HTR-8/SVneo (cell line): ENCODE data around the gene HOTAIR.

Experiments
- DNase-seq: peaks from one replicate; pipeline ENCODE4 v3.0.0; 2011; ENCODE audit warnings: low spot score, mixed read lengths; ENCODE audit not compliant: insufficient read length
- FAIRE-seq: peaks from 2 replicates; lab custom pipeline; 2011; peaks lifted over from hg19 to GRCh38; lab: Jason Lieb, UNC

HOTAIR gene

DNA sequence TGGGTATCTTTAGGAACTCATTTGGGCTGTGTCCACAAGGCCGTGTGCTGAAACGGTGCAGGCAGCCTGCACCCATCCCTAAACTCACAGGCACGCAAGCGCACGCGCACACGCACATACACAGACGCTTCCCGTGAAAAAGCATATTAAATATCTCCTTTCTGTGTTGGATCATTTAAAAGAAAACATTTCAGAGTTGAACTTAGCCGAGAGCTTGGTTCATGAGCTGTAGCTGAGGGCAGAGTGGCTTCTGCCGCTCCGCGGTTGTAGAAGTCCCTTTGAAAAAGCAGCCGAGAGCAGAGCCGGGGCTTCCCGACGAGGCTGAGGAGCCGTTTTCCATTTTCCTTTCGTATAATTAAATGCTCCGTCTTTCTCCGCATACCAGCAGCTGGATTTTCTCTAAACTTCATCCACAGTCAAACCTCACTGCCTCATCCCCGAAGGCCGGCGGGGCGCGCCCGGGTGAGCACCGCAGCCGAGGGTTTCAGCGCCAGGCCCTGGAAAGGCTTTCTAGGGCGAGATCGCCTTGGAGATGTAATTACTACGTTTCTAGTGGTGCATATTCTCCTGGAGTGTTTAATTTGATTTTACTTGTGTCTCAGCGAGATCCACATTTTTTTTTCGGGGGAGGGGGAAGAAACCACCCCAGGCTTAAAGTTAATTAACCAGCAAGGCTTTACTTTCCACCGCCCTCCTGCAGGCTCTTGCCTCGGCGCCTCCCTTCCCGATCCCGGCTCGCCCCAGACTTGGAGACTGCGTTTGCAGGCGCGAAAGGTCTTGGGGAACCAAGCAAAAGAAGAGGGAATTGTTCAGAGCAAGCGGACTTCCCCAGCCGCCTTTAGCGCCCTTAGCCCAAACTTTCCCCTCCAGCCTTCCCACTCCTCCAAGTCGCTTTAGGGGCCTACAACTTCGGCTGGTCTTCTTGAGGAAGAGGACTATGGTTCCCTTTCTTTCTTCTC, 39.1 kb downstream of the HOTAIR start:
- FAIRE-seq (no peak), DNase-seq (no peak)

DNA sequence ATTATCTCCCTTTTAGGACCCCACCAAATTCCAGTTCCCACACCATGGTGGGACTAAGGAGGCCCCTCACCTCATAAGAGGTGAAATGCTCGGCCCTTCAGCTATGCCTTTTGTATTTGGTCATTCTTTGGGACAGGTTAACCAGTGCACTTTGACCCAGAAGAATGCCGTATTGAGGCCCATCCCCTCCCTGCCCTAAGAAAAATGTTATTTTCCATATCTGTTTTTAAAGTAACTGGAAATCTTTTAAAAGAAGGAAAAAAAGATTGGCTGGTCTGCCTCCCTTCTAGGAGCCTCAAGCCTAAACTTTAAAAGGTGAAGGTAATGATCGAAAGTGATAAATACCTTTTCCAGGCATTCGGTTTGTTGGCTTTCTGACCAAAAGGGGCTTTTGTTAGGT, 41.8 kb downstream of the HOTAIR start:
- no peak for FAIRE-seq

DNA sequence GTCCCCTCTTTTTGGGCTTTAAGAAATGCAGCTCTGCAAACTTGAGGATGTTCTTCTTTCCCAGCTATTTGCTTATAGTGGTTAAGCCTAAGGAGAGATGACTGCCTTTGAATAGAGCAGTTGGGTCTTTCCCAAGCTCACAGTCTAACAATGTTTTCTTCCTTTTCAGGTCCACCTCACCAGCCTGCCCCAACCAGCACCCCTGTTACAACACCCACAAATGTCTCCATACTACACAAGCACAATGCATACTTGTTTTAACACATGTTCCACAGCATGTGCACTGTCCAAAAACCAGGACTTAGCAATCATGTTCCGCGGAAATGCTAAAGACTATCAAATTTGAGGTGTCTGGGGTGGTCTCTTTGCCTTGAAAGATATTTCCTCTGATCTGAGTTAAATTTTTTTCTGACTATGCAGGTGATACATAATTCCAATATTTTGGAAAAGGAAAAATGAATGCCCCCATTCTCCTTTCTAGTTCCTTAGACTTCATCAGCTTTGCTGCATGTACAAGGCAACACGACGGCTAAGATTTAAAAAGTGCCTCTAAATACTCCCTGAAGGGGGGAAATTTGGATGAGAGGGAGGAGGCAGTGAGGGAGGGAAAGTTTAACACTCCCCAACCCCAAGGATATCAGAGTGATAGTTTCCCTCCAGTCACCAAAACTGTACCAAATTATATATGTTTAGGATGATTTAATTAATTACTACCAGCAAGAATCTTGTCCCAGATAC, 42.7 kb downstream of the HOTAIR start:
- FAIRE-seq (no peak), DNase-seq (no peak)

More for the DNA sequence above, 41.8 kb downstream of the HOTAIR start:
- no peak for DNase-seq

DNA sequence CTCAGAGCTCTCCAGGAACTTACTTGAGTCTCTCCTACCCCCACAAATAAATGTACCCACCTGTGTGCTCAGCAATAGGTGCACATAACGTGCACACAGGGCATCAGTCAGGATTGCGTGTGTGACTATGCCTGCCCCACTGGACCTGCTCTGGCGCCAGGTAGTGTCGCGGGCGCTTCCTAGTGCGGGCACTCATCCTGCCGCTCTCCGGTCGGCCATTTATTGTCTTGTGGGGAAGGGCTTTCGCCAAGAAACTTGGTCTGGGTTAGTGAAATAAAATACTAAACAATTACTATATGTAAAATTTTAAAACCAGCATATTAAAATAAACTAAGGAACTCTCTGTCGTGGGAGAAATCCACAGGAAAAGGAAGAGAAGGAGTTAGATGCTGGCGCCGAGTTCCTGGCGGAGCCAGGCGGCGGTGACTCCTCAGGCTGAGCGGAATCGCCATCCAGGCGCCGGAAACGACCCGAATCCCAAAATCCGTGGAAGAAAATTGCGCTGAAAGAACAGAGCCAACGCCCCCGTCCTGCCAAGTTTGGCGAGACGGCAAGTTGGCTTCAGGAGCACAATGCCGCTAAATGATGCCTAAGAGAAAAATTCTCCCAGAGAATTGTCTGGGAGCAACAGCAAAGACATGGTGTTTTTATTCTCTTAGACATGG, 44.0 kb downstream of the HOTAIR start:
- FAIRE-seq (no peak), DNase-seq (no peak)

DNA sequence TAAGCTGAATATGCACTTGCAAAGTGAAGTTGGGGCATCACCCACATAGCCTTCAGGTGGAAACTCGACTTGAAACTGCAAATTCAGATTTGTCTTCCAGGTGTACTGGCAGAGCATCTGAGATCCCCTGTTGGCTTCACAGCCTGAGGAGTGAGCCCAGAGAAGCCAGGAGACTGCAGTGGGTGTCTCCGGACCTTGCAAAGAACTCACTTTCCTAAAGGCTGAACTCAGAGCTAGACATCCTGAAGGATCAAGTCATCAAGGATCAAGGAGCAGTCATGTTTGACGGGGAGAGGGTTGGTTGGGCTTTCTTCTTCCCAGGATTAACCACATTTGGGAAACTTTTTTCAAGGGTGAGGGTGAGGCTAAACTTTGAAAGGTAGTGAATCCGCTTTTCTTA, 45.2 kb downstream of the HOTAIR start:
- DNase-seq (no peak), FAIRE-seq (no peak)

DNA sequence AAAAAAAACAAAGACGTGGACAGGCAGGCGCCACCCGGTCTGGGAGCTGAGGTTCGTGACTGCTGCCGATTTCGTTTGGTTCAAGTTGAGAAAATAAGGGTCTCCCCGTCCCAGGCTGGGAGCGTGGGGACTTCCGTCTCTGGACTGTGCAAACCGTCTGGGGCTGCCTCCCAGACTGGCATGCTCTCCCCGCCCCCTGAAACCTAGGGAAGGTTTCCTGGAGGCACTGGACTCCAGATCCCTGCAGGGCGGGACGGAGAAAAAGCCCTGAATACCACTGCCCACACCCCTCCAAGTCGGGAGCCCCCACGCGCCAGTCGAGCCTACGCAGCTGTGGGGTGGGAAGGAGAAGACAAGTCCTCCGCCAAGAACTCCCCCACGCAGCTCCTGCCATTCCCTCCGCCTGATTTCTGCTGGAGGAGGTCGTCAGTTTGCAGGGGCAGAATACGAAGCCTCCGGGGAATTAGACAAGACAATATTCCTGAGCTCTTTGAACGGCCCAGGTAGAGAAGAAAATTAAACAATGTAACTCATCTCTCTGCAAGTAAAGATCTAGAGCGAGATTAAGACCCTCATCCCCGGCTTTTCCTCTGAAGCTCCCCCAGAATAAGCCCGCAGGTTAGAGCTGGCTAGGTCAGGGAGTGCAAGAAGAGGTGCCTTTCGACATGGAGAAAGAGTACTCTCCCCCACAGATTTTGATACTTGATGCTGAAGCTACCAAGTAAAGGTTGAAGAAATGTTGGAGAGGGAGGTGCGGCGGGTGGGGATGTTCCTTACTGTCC, 46.5 kb downstream of the HOTAIR start:
- DNase-seq: no peak
- FAIRE-seq: no peak

GRCh38 chr12:53927220-53928029, 47.3 kb downstream of the HOTAIR start:
- FAIRE-seq (no peak), DNase-seq (no peak)

DNA sequence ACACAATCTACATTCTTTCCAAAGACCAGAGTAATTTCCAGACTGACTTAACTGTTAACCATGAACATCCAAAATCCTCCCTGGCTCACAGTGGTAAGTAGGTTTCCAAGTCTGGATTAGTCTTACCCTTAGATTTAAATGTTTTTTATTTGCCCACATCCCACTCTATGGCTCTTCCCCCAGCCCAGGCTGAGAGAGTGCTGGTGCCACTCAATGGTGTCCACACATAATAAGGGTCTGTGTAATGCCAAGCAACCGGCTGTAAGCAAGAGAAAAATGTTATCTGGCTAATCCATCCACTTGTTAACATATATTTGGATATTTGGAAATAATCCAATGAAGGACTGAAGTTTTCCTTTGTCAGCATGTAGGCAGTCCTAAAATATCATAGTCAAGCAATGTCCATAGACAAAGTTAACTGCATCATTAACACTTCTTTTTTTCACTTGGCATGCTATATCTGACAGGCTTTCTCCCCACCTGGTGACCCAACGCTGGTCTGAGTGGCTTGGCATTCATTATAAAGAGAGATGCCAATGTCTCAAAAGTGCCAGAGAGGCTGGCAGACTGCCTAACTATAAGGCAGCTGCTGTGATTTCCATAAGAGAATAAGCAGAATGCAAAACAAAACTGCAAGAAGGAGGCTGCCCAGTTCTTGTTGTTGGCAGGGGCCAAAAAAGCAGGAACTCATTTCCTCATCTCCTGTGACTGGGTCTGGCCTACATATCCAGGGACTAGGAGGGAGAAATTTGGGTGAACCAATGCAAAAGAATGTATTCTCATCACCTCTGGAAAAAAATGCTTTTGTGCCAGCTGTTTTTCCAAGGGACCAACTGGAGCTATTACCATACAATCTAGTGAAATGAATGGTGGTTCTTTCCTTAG, 50.0 kb downstream of the HOTAIR start:
- FAIRE-seq: no peak

GRCh38 chr12:53916788-53917655, 57.7 kb downstream of the HOTAIR start:
- no peak for FAIRE-seq
- no peak for DNase-seq

More for the DNA sequence above, 50.0 kb downstream of the HOTAIR start:
- DNase-seq: no peak
